Keratinocyte (primary cell): ENCODE data around the gene RFX6. TPM values are rescaled to one million over a fixed set of nuclear protein-coding genes. Genes with fewer than 3 reads are reported as not detected.

Experiments
- DNase-seq: peaks from one replicate; pipeline ENCODE4 v3.0.0-alpha.2; 2011; ENCODE audit warnings: low read depth, missing footprints, low spot score
- FAIRE-seq: peaks from 2 replicates; lab custom pipeline; 2011; peaks lifted over from hg19 to GRCh38; lab: Jason Lieb, UNC
- H2AFZ ChIP-seq: 2 replicates; pipeline ENCODE4 v1.6.0; 2012; ENCODE audit warnings: low read length, control low read depth, inconsistent platforms; ENCODE audit not compliant: control insufficient read depth
- H3K27ac ChIP-seq: 2 replicates; pipeline ENCODE4 v1.5.1; 2011; ENCODE audit warnings: low read length; ENCODE audit not compliant: control insufficient read depth, insufficient read depth
- H3K27me3 ChIP-seq: 3 replicates; pipeline ENCODE4 v1.6.0; 2011; ENCODE audit warnings: low read length; ENCODE audit not compliant: control insufficient read depth, insufficient read depth; ENCODE audit errors: extremely low read depth
- H3K36me3 ChIP-seq, 2 experiments: 2 replicates in 1 of 2; 3 replicates in 1 of 2; pipeline ENCODE4 v1.5.1; 2011; ENCODE audit warnings: low read length in 2 of 2, mild to moderate bottlenecking in 1 of 2; ENCODE audit not compliant: control insufficient read depth in 2 of 2, insufficient read depth in 2 of 2; ENCODE audit errors: extremely low read depth in 1 of 2
- H3K4me1 ChIP-seq: 3 replicates; pipeline ENCODE4 v1.5.1; 2011; ENCODE audit warnings: low read length; ENCODE audit not compliant: control insufficient read depth, insufficient read depth; ENCODE audit errors: extremely low read depth
- H3K4me2 ChIP-seq: 3 replicates; pipeline ENCODE4 v1.6.0; 2011; ENCODE audit warnings: low read depth, low read length; ENCODE audit not compliant: control insufficient read depth, insufficient read depth; ENCODE audit errors: extremely low read depth
- H3K4me3 ChIP-seq, 3 experiments: fragments of 200-600 bp in 1 of 3; sonication (generic) in 1 of 3; 2 replicates in 2 of 3; 3 replicates in 1 of 3; pipeline ENCODE4 v1.5.1; 2011 to 2016; ENCODE audit warnings: low read length in 3 of 3, mild to moderate bottlenecking in 3 of 3, control low read depth in 2 of 3, inconsistent platforms in 1 of 3, low read depth in 1 of 3, mixed read lengths in 1 of 3, mixed run types in 1 of 3, moderate library complexity in 1 of 3; ENCODE audit not compliant: control insufficient read depth in 2 of 3, insufficient read depth in 2 of 3; ENCODE audit errors: extremely low read depth in 1 of 3
- H3K79me2 ChIP-seq: 2 replicates; pipeline ENCODE4 v1.6.0; 2012; ENCODE audit warnings: low read length; ENCODE audit not compliant: control insufficient read depth, insufficient read depth
- H3K9ac ChIP-seq: 3 replicates; pipeline ENCODE4 v1.6.0; 2011; ENCODE audit warnings: low read length; ENCODE audit not compliant: control insufficient read depth, insufficient read depth; ENCODE audit errors: extremely low read depth
- H3K9me1 ChIP-seq: 3 replicates; pipeline ENCODE4 v1.6.0; 2011; ENCODE audit warnings: low read length; ENCODE audit not compliant: control insufficient read depth, insufficient read depth; ENCODE audit errors: extremely low read depth
- H3K9me3 ChIP-seq: 2 replicates; pipeline ENCODE4 v1.5.1; 2012; ENCODE audit warnings: low read depth, low read length; ENCODE audit not compliant: control insufficient read depth
- H4K20me1 ChIP-seq: 3 replicates; pipeline ENCODE4 v1.6.0; 2011; ENCODE audit warnings: low read length; ENCODE audit not compliant: control insufficient read depth, insufficient read depth; ENCODE audit errors: extremely low read depth
- EZH2 ChIP-seq: IDR thresholded peaks from one replicate; pipeline ENCODE4 v1.6.1; 2012; ENCODE audit warnings: inconsistent platforms, mild to moderate bottlenecking, low read length, moderate library complexity
- dilution Hi-C: fragments of 300-500 bp; cut with MboI; formaldehyde crosslinking; loops from one replicate; pipeline ENCODE4 v1.7.0; 2020; ENCODE audit warnings: low sequenced_read_pairs; ENCODE audit not compliant: extremely low pct_ligation_motif_present
- polyA plus RNA-seq, 5 experiments: library from polyadenylated mRNA; depleted of rRNA in 3 of 5; stranded (reverse) in 3 of 5; stranded (forward) in 1 of 5; unstranded in 1 of 5; fragments of >200 nt; gene quantifications; 1 replicate in 1 of 5; 2 replicates in 3 of 5; 3 replicates in 1 of 5; pipeline versions ENCODE4 v1.2.1 to v1.2.3, GENCODE V29; 2011 to 2012; ENCODE audit warnings: missing spikeins in 2 of 5, low read depth in 1 of 5, low replicate concordance in 1 of 5
- TF ChIP-seq, protein P1 (sequence below), 3 experiments: IDR thresholded peaks in 1 of 3; conservative IDR thresholded peaks in 1 of 3; optimal IDR thresholded peaks in 1 of 3; 2 replicates in 2 of 3; 3 replicates in 1 of 3; pipeline versions ENCODE3 to v1.5.1; 2011; ENCODE audit warnings: low read length in 3 of 3, mild to moderate bottlenecking in 3 of 3, moderate library complexity in 2 of 3, control low read depth in 1 of 3, inconsistent platforms in 1 of 3; ENCODE audit not compliant: insufficient read depth in 2 of 3; ENCODE audit errors: extremely low read depth in 1 of 3

The RFX6 gene
- polyA plus RNA-seq, 1 donor (not counting 4 experiments of a cell fraction or from before 2014, with no cell fraction given): not detected

DNA sequence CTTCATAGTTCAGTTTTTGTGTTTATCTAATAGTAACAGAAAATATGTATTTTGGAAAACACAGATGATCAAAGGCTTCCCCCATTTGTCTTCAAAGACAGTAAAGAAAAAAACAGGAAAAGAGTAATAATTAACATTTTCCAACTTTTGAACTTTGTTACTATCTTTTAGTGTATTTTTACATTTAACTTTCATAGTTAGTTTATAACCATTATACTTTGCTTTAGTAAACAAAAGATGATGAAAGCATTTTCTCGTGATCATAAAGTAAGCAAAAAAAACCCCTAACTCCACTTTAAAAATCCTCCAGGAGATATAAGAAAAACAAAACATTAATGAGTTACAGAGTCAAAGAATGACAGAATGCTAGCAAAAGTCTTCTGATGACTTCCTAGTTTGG lies 34.6 kb upstream of the RFX6 start:
- H3K36me3 ChIP-seq: no peaks in the 10 kb centered on the region
- TF ChIP-seq, protein P1, sequence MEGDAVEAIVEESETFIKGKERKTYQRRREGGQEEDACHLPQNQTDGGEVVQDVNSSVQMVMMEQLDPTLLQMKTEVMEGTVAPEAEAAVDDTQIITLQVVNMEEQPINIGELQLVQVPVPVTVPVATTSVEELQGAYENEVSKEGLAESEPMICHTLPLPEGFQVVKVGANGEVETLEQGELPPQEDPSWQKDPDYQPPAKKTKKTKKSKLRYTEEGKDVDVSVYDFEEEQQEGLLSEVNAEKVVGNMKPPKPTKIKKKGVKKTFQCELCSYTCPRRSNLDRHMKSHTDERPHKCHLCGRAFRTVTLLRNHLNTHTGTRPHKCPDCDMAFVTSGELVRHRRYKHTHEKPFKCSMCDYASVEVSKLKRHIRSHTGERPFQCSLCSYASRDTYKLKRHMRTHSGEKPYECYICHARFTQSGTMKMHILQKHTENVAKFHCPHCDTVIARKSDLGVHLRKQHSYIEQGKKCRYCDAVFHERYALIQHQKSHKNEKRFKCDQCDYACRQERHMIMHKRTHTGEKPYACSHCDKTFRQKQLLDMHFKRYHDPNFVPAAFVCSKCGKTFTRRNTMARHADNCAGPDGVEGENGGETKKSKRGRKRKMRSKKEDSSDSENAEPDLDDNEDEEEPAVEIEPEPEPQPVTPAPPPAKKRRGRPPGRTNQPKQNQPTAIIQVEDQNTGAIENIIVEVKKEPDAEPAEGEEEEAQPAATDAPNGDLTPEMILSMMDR (optimal IDR thresholded peaks at IDR 0.05 in 1 of 3, IDR thresholded peaks at IDR 0.05 in 1 of 3, conservative IDR thresholded peaks at IDR 0.05 in 1 of 3; ENCODE audit: extremely low read depth in 1 of 3, insufficient read depth in 2 of 3, low read length in 3 of 3): no peak
- TF ChIP-seq EZH2: no peak
- H3K27ac ChIP-seq: no peak overlapping the region
- no peaks in the 10 kb centered on the region for H3K9me3 ChIP-seq
- no peak overlapping the region for H3K4me3 ChIP-seq
- no peak overlapping the region for H3K4me2 ChIP-seq
- H3K9ac ChIP-seq: no peak overlapping the region
- H3K9me1 ChIP-seq: no peaks in the 10 kb centered on the region
- no peaks in the 10 kb centered on the region for H3K4me1 ChIP-seq
- no peak overlapping the region for H2AFZ ChIP-seq
- no peaks in the 10 kb centered on the region for H4K20me1 ChIP-seq
- no peak for FAIRE-seq
- dilution Hi-C loops: no loop called here
- no peaks in the 10 kb centered on the region for H3K27me3 ChIP-seq
- no peak for DNase-seq
- H3K79me2 ChIP-seq: no peaks in the 10 kb centered on the region

DNA sequence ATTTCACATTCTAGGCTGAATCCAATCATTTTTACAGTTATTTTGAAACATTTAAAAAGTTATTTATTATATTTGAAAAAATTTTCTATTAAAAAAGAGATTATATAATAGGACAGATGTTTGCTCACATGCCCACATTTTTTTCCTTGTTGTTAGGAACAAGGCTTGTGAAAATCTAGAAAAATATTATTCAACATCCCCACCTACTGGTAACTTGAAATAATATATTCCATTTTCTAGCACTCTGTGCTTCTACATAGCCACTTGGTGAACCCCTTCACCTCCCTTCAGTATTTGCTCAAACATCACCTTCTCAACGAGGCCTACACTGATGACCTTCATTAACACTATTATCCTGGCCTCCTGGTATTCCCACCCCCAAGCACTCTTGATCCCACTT lies 29.8 kb upstream of the RFX6 start:
- DNase-seq: no peak
- Histone ChIP-seq H3K9me3 (no peaks in the 10 kb centered on the region), H3K27ac (no peak overlapping the region), H3K9ac (no peak overlapping the region), H2AFZ (no peak overlapping the region), H3K27me3 (no peaks in the 10 kb centered on the region), H3K4me2 (no peak overlapping the region), H3K4me3 (no peak overlapping the region), H3K9me1 (no peaks in the 10 kb centered on the region), H3K36me3 (no peaks in the 10 kb centered on the region), H3K79me2 (no peaks in the 10 kb centered on the region), H4K20me1 (no peaks in the 10 kb centered on the region), H3K4me1 (no peaks in the 10 kb centered on the region)
- no peak for FAIRE-seq
- dilution Hi-C loops: no loop called here
- TF ChIP-seq, protein P1 (optimal IDR thresholded peaks at IDR 0.05 in 1 of 3, IDR thresholded peaks at IDR 0.05 in 1 of 3, conservative IDR thresholded peaks at IDR 0.05 in 1 of 3; ENCODE audit: extremely low read depth in 1 of 3, insufficient read depth in 2 of 3, low read length in 3 of 3): no peak
- no peak for TF ChIP-seq EZH2
